Panc1 (cell line): Measurements from ENCODE around the gene HGF. TPM values are rescaled to one million over a fixed set of nuclear protein-coding genes. Genes with fewer than 3 reads are reported as not detected.

Experiments
- ATAC-seq: fragments of 200-7000 bp; cut with Tn5 transposase; 2 replicates; pipeline ENCODE4 v1.9.1; 2020; ENCODE audit warnings: mild to moderate bottlenecking, moderate library complexity
- BruUV-seq: library from RNA; stranded (reverse); fragments of 400-500 nt; replicated peaks from 2 replicates; lab custom pipeline; 2021; lab: Mats Ljungman, UMichigan
- CTCF ChIA-PET: fragments of 300-600 bp; sonication (Branson Sonifier 250); formaldehyde crosslinking; loops from one replicate; lab custom pipeline; 2022; ENCODE audit warnings: antibody characterized with exemption; lab: Charles Lee
- POLR2A ChIA-PET: fragments of 300-600 bp; sonication (Branson Sonifier 250); formaldehyde crosslinking; loops from one replicate; lab custom pipeline; 2022; ENCODE audit warnings: antibody characterized with exemption; lab: Charles Lee
- DNase-seq: peaks from one replicate; pipeline ENCODE4 v3.0.0-alpha.2; 2010; ENCODE audit warnings: low read depth, low spot score
- H3K27ac ChIP-seq: 2 replicates; pipeline ENCODE4 v1.5.1; 2011; ENCODE audit warnings: mild to moderate bottlenecking, low read length, inconsistent platforms
- H3K27me3 ChIP-seq: fragments of 200-500 bp; sonication (Bioruptor generic); 2 replicates; pipeline ENCODE4 v1.6.0; 2014; ENCODE audit warnings: low read length, inconsistent platforms; ENCODE audit not compliant: control insufficient read depth, insufficient read depth
- H3K36me3 ChIP-seq: fragments of 200-500 bp; sonication (Bioruptor generic); 2 replicates; pipeline ENCODE4 v1.5.1; 2014; ENCODE audit warnings: inconsistent platforms, mild to moderate bottlenecking, low read length, moderate library complexity; ENCODE audit not compliant: control insufficient read depth, insufficient read depth
- H3K4me1 ChIP-seq: 2 replicates; pipeline ENCODE4 v1.5.1; 2011; ENCODE audit warnings: inconsistent platforms, mild to moderate bottlenecking, low read length, moderate library complexity; ENCODE audit not compliant: control insufficient read depth, insufficient read depth
- H3K4me3 ChIP-seq, 2 experiments: 2 replicates each; pipeline ENCODE4 v1.5.1; 2011 to 2012; ENCODE audit warnings: low read depth in 2 of 2, low read length in 2 of 2, mild to moderate bottlenecking in 2 of 2, inconsistent platforms in 1 of 2, moderate library complexity in 1 of 2
- H3K9me3 ChIP-seq: fragments of 200-500 bp; sonication (Bioruptor generic); 2 replicates; pipeline ENCODE4 v1.5.1; 2014; ENCODE audit warnings: low read depth, mild to moderate bottlenecking, inconsistent platforms, low read length, moderate library complexity; ENCODE audit not compliant: control insufficient read depth, insufficient read depth
- CTCF ChIP-seq: fragments of 450-650 bp; IDR thresholded peaks from 2 replicates; pipeline ENCODE4 v1.5.1; 2017; ENCODE audit warnings: mild to moderate bottlenecking
- POLR2AphosphoS5 ChIP-seq: IDR thresholded peaks from 2 replicates; pipeline ENCODE4 v1.6.1; 2012; ENCODE audit warnings: mild to moderate bottlenecking, low read depth, low read length, moderate library complexity
- REST ChIP-seq, 2 experiments: IDR thresholded peaks; 2 replicates each; pipeline ENCODE4 v1.6.1; 2011 to 2012; ENCODE audit warnings: low read depth in 2 of 2, control low read depth in 1 of 2, low read length in 1 of 2, mild to moderate bottlenecking in 1 of 2, moderate library complexity in 1 of 2; ENCODE audit not compliant: insufficient read depth in 1 of 2
- SIN3A ChIP-seq: IDR thresholded peaks from 2 replicates; pipeline ENCODE4 v1.6.1; 2012; ENCODE audit warnings: low read depth, mild to moderate bottlenecking, low read length, moderate library complexity, borderline replicate concordance; ENCODE audit not compliant: insufficient read depth
- TCF7L2 ChIP-seq: IDR thresholded peaks from 2 replicates; pipeline ENCODE4 v1.6.1; 2011; ENCODE audit warnings: mild to moderate bottlenecking, low read depth, low read length, inconsistent platforms
- in situ Hi-C: cut with HindIII; loops from 2 replicates; pipeline ENCODE4 v1.10.0; 2016; ENCODE audit warnings: low sequenced_read_pairs, low pct_unique_long_range_greater_than_20kb
- intact Hi-C: fragments of 100-400 bp; cut with micrococcal nuclease; formaldehyde crosslinking; loops from one replicate; pipeline ENCODE4 v1.10.0; 2022; ENCODE audit not compliant: unreplicated experiment
- total RNA-seq: library from RNA; stranded (reverse); gene quantifications from one replicate; pipeline ENCODE4 v1.2.1, GENCODE V29; 2021; ENCODE audit not compliant: unreplicated experiment

The HGF gene
- total RNA-seq, 1 experiment from 2014 or later, result 0.49 TPM

GRCh38 chr7:81751619-81752317 lies 18.1 kb downstream of the HGF start:
- CTCF ChIA-PET, result no interaction called here

GRCh38 chr7:81745637-81746036 lies 24.2 kb downstream of the HGF start:
- H3K4me1 ChIP-seq, result no peaks in the 10 kb centered on the region
- no peak for TF ChIP-seq CTCF
- TF ChIP-seq REST (IDR thresholded peaks at IDR 0.05; ENCODE audit: insufficient read depth in 1 of 2, low read depth in 2 of 2, low read length in 1 of 2), result no peak
- H3K4me3 ChIP-seq, result no peak overlapping the region
- no peak overlapping the region for H3K27ac ChIP-seq
- H3K36me3 ChIP-seq, result no peaks in the 10 kb centered on the region; the same call in 1 of the 2 replicates
- no peaks in the 10 kb centered on the region; the same call in 1 of the 2 replicates for H3K27me3 ChIP-seq
- ChIA-PET POLR2A (no interaction called here), CTCF (no interaction called here)
- in situ Hi-C loops, result no loop called here
- no peak for ATAC-seq
- no TSS peak for BruUV-seq
- intact Hi-C loops, result no loop called here
- no peaks in the 10 kb centered on the region for H3K9me3 ChIP-seq
- DNase-seq, result no peak

More at GRCh38 chr7:81751619-81752317, 18.1 kb downstream of the HGF start:
- in situ Hi-C loops, result no loop called here
- intact Hi-C loops, result no loop called here
- Histone ChIP-seq H3K4me1 (no peaks in the 10 kb centered on the region), H3K36me3 (no peaks in the 10 kb centered on the region; the same call in 1 of the 2 replicates), H3K27ac (no peak overlapping the region), H3K9me3 (no peaks in the 10 kb centered on the region), H3K4me3 (no peak overlapping the region), H3K27me3 (peaks cover 4% of the 10 kb centered on the region; the same call in 1 of the 2 replicates)
- ATAC-seq (no peak), DNase-seq (no peak)
- TF ChIP-seq REST (IDR thresholded peaks at IDR 0.05; ENCODE audit: insufficient read depth in 1 of 2, low read depth in 2 of 2, low read length in 1 of 2) (no peak), TCF7L2 (no peak), SIN3A (no peak), POLR2AphosphoS5 (no peak), CTCF (no peak)
- POLR2A ChIA-PET, result no interaction called here
- no TSS peak for BruUV-seq
